Measurements from ENCODE around the gene HYDIN.

Gene HYDIN

GRCh38 chr16:70770626-70771552 is 459.6 kb downstream of the HYDIN start:
- H3K27ac ChIP-seq: no peak overlapping the region
- TF ChIP-seq CTCF (conservative IDR thresholded peaks at IDR 0.05): peak; percentile 86

- no peak overlapping the region for H3K27ac ChIP-seq
- no peak for TF ChIP-seq CTCF (conservative IDR thresholded peaks at IDR 0.05)
Observed at GRCh38 chr16:70770291-70770625, 460.3 kb downstream of the HYDIN start.

GRCh38 chr16:70769761-70770160 is 460.8 kb downstream of the HYDIN start:
- no peak for TF ChIP-seq CTCF (conservative IDR thresholded peaks at IDR 0.05)
- no peak overlapping the region for H3K27ac ChIP-seq

GRCh38 chr16:70769131-70769530 is 461.4 kb downstream of the HYDIN start:
- H3K27ac ChIP-seq: no peak overlapping the region
- no peak for TF ChIP-seq CTCF (conservative IDR thresholded peaks at IDR 0.05)

- TF ChIP-seq CTCF (conservative IDR thresholded peaks at IDR 0.05): no peak
Observed at GRCh38 chr16:70768203-70768580, 462.3 kb downstream of the HYDIN start.

GRCh38 chr16:70767377-70768202 is 462.9 kb downstream of the HYDIN start:
- H3K27ac ChIP-seq: no peak overlapping the region
- TF ChIP-seq CTCF (conservative IDR thresholded peaks at IDR 0.05): no peak

More at GRCh38 chr16:70768203-70768580, 462.3 kb downstream of the HYDIN start:
- H3K27ac ChIP-seq: no peak overlapping the region

GRCh38 chr16:70766658-70767057 is 463.9 kb downstream of the HYDIN start:
- H3K27ac ChIP-seq: no peak overlapping the region
- TF ChIP-seq CTCF (conservative IDR thresholded peaks at IDR 0.05): no peak
